GM18868 (cell line): Measurements from ENCODE around the gene FUT9.
"Not testable (repeated sequence)": the region's sequence is repeated elsewhere in the genome, so short reads cannot be mapped to it uniquely, and the experiment has no call there.

ENCODE experiments used
- ATAC-seq: cut with Tn5 transposase; IDR thresholded peaks from one replicate; pipeline ENCODE4 v1.9.1; 2021; ENCODE audit warnings: mild to moderate bottlenecking, moderate library complexity; ENCODE audit not compliant: unreplicated experiment

The FUT9 gene

GRCh38 chr6:96260787-96261430 is 245.1 kb downstream of the FUT9 start:
- not testable (repeated sequence) for ATAC-seq
